ENCODE data around the gene ZNF654. TPM values are rescaled to one million over a fixed set of nuclear protein-coding genes. Genes with fewer than 3 reads are reported as not detected.
"Not testable (repeated sequence)": the region's sequence is repeated elsewhere in the genome, so short reads cannot be mapped to it uniquely, and the experiment has no call there.

Gene ZNF654
- polyA plus RNA-seq, 1 donor (not counting 4 experiments of a cell fraction or from before 2014, with no cell fraction given): 8.2 TPM

- no peak for TF ChIP-seq EZH2 (IDR thresholded peaks at IDR 0.05; ENCODE audit: low read length)
- TF ChIP-seq, protein P1, sequence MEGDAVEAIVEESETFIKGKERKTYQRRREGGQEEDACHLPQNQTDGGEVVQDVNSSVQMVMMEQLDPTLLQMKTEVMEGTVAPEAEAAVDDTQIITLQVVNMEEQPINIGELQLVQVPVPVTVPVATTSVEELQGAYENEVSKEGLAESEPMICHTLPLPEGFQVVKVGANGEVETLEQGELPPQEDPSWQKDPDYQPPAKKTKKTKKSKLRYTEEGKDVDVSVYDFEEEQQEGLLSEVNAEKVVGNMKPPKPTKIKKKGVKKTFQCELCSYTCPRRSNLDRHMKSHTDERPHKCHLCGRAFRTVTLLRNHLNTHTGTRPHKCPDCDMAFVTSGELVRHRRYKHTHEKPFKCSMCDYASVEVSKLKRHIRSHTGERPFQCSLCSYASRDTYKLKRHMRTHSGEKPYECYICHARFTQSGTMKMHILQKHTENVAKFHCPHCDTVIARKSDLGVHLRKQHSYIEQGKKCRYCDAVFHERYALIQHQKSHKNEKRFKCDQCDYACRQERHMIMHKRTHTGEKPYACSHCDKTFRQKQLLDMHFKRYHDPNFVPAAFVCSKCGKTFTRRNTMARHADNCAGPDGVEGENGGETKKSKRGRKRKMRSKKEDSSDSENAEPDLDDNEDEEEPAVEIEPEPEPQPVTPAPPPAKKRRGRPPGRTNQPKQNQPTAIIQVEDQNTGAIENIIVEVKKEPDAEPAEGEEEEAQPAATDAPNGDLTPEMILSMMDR (optimal IDR thresholded peaks at IDR 0.05 in 1 of 3, IDR thresholded peaks at IDR 0.05 in 1 of 3, conservative IDR thresholded peaks at IDR 0.05 in 1 of 3; ENCODE audit: extremely low read depth in 1 of 3, insufficient read depth in 2 of 3, low read length in 3 of 3): peak in 2 of 3 experiments; percentile 21 to 33
- Histone ChIP-seq H3K27ac (ENCODE audit: control insufficient read depth, insufficient read depth, low read length) (no peak overlapping the region), H3K4me1 (ENCODE audit: control insufficient read depth, extremely low read depth, insufficient read depth, low read length) (no peaks in the 10 kb centered on the region), H3K79me2 (ENCODE audit: control insufficient read depth, insufficient read depth, low read length) (no peaks in the 10 kb centered on the region), H3K9ac (ENCODE audit: control insufficient read depth, extremely low read depth, insufficient read depth, low read length) (no peak overlapping the region), H3K4me3 (ENCODE audit: control insufficient read depth in 2 of 3, extremely low read depth in 1 of 3, insufficient read depth in 2 of 3, low read depth in 1 of 3, low read length in 3 of 3) (no peak overlapping the region), H2AFZ (ENCODE audit: control insufficient read depth, low read length) (no peak overlapping the region), H4K20me1 (ENCODE audit: control insufficient read depth, extremely low read depth, insufficient read depth, low read length) (no peaks in the 10 kb centered on the region), H3K9me3 (ENCODE audit: control insufficient read depth, low read depth, low read length) (no peaks in the 10 kb centered on the region), H3K36me3 (ENCODE audit: control insufficient read depth in 2 of 2, extremely low read depth in 1 of 2, insufficient read depth in 2 of 2, low read length in 2 of 2) (no peaks in the 10 kb centered on the region), H3K27me3 (ENCODE audit: control insufficient read depth, extremely low read depth, insufficient read depth, low read length) (no peaks in the 10 kb centered on the region), H3K4me2 (ENCODE audit: control insufficient read depth, extremely low read depth, insufficient read depth, low read depth, low read length) (no peak overlapping the region), H3K9me1 (ENCODE audit: control insufficient read depth, extremely low read depth, insufficient read depth, low read length) (no peaks in the 10 kb centered on the region)
- dilution Hi-C loops (cut with MboI; ENCODE audit: extremely low pct_ligation_motif_present, low sequenced_read_pairs): no loop called here
- FAIRE-seq (no peak), DNase-seq (ENCODE audit: low read depth, low spot score) (no peak)
These were observed 121.4 kb downstream of the ZNF654 start for GRCh38 chr3:88180398-88180999.

DNA sequence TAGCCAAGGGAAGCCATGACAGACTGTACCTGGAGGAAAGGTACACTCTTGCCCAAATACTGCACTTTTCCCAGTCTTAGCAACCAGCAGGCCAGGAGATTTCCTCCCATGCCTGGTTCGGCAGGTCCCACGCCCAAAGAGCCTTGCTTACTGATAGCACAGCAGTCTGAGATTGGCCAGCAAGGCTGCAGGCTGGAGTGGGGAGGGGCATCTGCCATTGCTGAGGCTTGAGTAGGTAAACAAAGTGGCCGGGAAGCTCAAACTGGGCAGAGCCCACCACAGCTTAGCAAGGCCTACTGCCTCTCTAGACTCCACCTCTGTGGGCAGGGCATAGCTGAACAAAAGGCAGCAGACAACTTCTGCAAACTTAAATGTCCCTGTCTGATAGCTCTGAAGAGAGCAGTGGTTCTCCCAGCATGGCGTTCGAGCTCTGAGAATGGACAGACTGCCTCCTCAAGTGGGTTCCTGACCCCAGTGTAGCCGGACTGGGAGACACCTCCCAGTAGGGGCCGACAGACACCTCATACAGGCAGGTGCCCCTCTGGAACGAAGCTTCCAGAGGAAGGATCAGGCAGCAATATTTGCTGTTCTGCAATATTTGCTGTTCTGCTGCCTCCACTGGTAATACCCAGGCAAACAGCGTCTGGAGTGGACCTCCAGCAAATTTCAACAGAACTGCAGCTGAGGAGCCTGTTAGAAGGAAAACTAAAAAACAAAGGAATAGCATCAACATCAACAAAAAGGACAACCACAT lies 123.3 kb downstream of the ZNF654 start:
- dilution Hi-C loops (cut with MboI; ENCODE audit: extremely low pct_ligation_motif_present, low sequenced_read_pairs); FAIRE-seq; H3K4me2 ChIP-seq (ENCODE audit: control insufficient read depth, extremely low read depth, insufficient read depth, low read depth, low read length); H3K4me3 ChIP-seq (ENCODE audit: control insufficient read depth in 2 of 3, extremely low read depth in 1 of 3, insufficient read depth in 2 of 3, low read depth in 1 of 3, low read length in 3 of 3); H2AFZ ChIP-seq (ENCODE audit: control insufficient read depth, low read length); H3K79me2 ChIP-seq (ENCODE audit: control insufficient read depth, insufficient read depth, low read length); DNase-seq (ENCODE audit: low read depth, low spot score); H3K36me3 ChIP-seq (ENCODE audit: control insufficient read depth in 2 of 2, extremely low read depth in 1 of 2, insufficient read depth in 2 of 2, low read length in 2 of 2); H3K9me3 ChIP-seq (ENCODE audit: control insufficient read depth, low read depth, low read length); H3K27ac ChIP-seq (ENCODE audit: control insufficient read depth, insufficient read depth, low read length); H3K27me3 ChIP-seq (ENCODE audit: control insufficient read depth, extremely low read depth, insufficient read depth, low read length); H4K20me1 ChIP-seq (ENCODE audit: control insufficient read depth, extremely low read depth, insufficient read depth, low read length); H3K9me1 ChIP-seq (ENCODE audit: control insufficient read depth, extremely low read depth, insufficient read depth, low read length); H3K9ac ChIP-seq (ENCODE audit: control insufficient read depth, extremely low read depth, insufficient read depth, low read length); H3K4me1 ChIP-seq (ENCODE audit: control insufficient read depth, extremely low read depth, insufficient read depth, low read length): not testable (repeated sequence)

Data from keratinocyte (primary cell).